Osteoblast (primary cell): ENCODE measurements around the gene MUL1. TPM values are rescaled to one million over a fixed set of nuclear protein-coding genes. Genes with fewer than 3 reads are reported as not detected.

Experiments
- DNase-seq: peaks from one replicate; pipeline ENCODE4 v3.0.0; 2011; ENCODE audit warnings: low spot score, mixed read lengths; ENCODE audit not compliant: insufficient read length; ENCODE audit errors: missing footprints
- H2AFZ ChIP-seq: 2 replicates; pipeline ENCODE4 v1.6.0; 2011; ENCODE audit warnings: mild to moderate bottlenecking, low read length
- H3K27ac ChIP-seq: 2 replicates; pipeline ENCODE4 v1.5.1; 2011; ENCODE audit warnings: mild to moderate bottlenecking, low read depth, low read length, moderate library complexity
- H3K27me3 ChIP-seq: 2 replicates; pipeline ENCODE4 v1.6.0; 2012; ENCODE audit warnings: mild to moderate bottlenecking, control low read depth, inconsistent platforms, low read length, moderate library complexity; ENCODE audit not compliant: insufficient read depth
- H3K36me3 ChIP-seq: 2 replicates; pipeline ENCODE4 v1.5.1; 2011; ENCODE audit warnings: mild to moderate bottlenecking, low read length, control low read depth, moderate library complexity; ENCODE audit not compliant: insufficient read depth
- H3K4me1 ChIP-seq: 2 replicates; pipeline ENCODE4 v1.5.1; 2011; ENCODE audit warnings: mild to moderate bottlenecking, low read length, control low read depth, moderate library complexity; ENCODE audit not compliant: insufficient read depth
- H3K4me2 ChIP-seq: 2 replicates; pipeline ENCODE4 v1.6.0; 2011; ENCODE audit warnings: mild to moderate bottlenecking, low read length; ENCODE audit not compliant: insufficient read depth
- H3K4me3 ChIP-seq: fragments of 200-600 bp; sonication (generic); 3 replicates; pipeline ENCODE4 v1.5.1; 2012; ENCODE audit warnings: mild to moderate bottlenecking, low read length, inconsistent platforms; ENCODE audit not compliant: insufficient read depth
- H3K79me2 ChIP-seq: 2 replicates; pipeline ENCODE4 v1.6.0; 2012; ENCODE audit warnings: mild to moderate bottlenecking, low read length, control low read depth, inconsistent platforms; ENCODE audit not compliant: insufficient read depth
- H3K9me3 ChIP-seq: 2 replicates; pipeline ENCODE4 v1.5.1; 2011; ENCODE audit warnings: low read depth, low read length, control low read depth
- H4K20me1 ChIP-seq: 2 replicates; pipeline ENCODE4 v1.6.0; 2012; ENCODE audit warnings: mild to moderate bottlenecking, low read length, control low read depth; ENCODE audit not compliant: insufficient read depth
- CTCF ChIP-seq: IDR thresholded peaks from 2 replicates; pipeline ENCODE4 v1.5.1; 2011; ENCODE audit warnings: mild to moderate bottlenecking, low read depth, low read length, moderate library complexity; ENCODE audit errors: extremely low read depth
- total RNA-seq: library from RNA; depleted of rRNA; stranded (reverse); fragments of >200 nt; gene quantifications from 2 replicates; pipeline ENCODE4 v1.2.3, GENCODE V29; 2012

The MUL1 gene
- total RNA-seq, 1 donor, result 37.3 TPM

DNA sequence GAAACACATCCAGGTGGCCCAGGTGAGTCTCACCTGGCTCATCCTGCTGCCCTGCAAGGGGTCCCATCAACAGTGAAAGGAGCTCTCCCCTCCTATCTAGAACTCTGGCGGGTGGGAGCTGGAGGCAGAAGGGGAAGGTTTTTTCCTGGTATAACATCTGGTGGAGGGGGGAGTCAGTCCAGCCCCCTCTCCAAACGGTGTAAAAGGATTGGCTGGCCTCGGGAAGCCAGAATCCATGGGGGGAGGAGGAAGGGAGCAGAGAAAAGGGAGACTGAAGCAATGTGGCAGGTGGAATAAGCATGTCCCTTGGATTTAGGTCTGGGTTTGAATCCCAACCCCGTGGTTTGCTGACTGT, 20.7 kb downstream of the MUL1 start:
- H3K27ac ChIP-seq, result no peak overlapping the region
- peaks cover 45% of the 10 kb centered on the region for H3K27me3 ChIP-seq
- no peak overlapping the region for H3K4me2 ChIP-seq
- no peaks in the 10 kb centered on the region for H3K36me3 ChIP-seq
- no peaks in the 10 kb centered on the region for H3K79me2 ChIP-seq
- H3K4me3 ChIP-seq, result no peak overlapping the region
- no peaks in the 10 kb centered on the region for H3K4me1 ChIP-seq
- peak; percentile 87 for DNase-seq
- TF ChIP-seq CTCF, result no peak
- H4K20me1 ChIP-seq, result no peaks in the 10 kb centered on the region
- H3K9me3 ChIP-seq, result no peaks in the 10 kb centered on the region
- no peak overlapping the region for H2AFZ ChIP-seq

GRCh38 chr1:20486457-20487235, 21.3 kb downstream of the MUL1 start:
- TF ChIP-seq CTCF, result no peak
- Histone ChIP-seq H3K4me3 (peak overlapping the region; percentile 67), H3K36me3 (no peaks in the 10 kb centered on the region), H4K20me1 (no peaks in the 10 kb centered on the region), H3K27me3 (peaks cover 43% of the 10 kb centered on the region), H3K4me2 (peak overlapping the region; percentile 81), H3K9me3 (no peaks in the 10 kb centered on the region), H3K4me1 (no peaks in the 10 kb centered on the region), H3K27ac (no peak overlapping the region), H3K79me2 (no peaks in the 10 kb centered on the region), H2AFZ (peak overlapping the region; percentile 59)
- DNase-seq, result peak; percentile 86

DNA sequence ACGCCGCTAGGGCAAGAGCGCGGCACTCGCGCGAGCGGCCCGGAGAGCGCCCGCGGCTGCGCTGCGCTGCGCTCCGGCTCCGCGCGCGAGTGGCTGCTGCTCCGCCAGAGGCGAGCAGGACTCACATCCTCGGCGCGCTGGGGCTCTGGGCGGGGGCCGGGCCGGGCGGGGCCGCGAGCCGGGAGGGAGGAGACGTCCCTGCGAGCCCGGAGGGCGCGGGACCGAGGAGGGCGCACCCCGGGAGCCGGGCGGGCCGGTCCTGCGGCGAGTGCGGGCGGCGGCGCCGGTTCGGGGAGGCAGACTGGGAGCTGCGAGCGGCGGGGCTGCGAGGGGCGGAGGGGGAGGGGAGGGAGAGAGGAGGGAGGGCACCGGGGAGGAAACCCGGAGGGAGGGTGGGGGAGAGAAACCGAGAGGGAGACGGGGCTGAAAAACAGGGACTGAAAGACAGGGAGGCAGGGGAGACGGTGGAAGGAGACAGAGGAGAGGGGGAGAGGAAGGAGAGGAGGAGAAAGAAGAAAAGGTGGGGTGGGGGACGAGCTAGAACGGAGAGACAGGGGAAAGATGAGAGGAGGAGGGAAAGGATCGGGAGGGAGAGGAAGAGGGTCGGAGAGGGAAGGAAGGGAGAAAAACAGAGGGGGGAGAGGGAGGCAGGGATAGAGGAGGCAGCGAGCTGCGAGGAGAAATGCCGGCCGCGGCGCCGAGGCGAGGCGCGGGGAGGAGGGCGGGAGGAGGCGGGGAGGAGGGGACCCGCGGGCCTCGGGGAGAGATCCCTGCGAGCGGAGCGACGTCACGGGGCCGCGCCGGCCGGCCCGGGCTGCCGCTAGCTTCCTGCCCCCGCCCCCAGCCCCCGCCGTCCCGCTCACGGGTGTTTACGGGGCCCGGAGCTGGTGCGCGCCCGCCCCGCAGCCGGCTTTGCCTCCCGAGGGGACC, 22.2 kb downstream of the MUL1 start, which contains the start of gene CAMK2N1:
Gene CAMK2N1 (minus strand): TSS at position 684 of the 930 bp plus-strand sequence. CDS start 831 bp downstream, outside the sequence.
- no peaks in the 10 kb centered on the region for H3K9me3 ChIP-seq
- peaks cover 41% of the 10 kb centered on the region for H3K27me3 ChIP-seq
- H2AFZ ChIP-seq, result peak within 1 kb of the TSS; percentile 80
- TF ChIP-seq CTCF, result no peak
- peak within 1 kb of the TSS; percentile 68 for H3K4me3 ChIP-seq
- H3K79me2 ChIP-seq, result no peaks in the 10 kb centered on the region
- H4K20me1 ChIP-seq, result no peaks in the 10 kb centered on the region
- H3K4me2 ChIP-seq, result peak within 1 kb of the TSS; percentile 81
- no peaks in the 10 kb centered on the region for H3K4me1 ChIP-seq
- no peaks in the 10 kb centered on the region for H3K36me3 ChIP-seq
- H3K27ac ChIP-seq, result no peak within 1 kb of the TSS
- peak; percentile 95 for DNase-seq
